Activated CD4-positive, alpha-beta T cell treated with anti-CD3 and anti-CD28 coated beads for 4 hours (primary cell): Measurements from ENCODE around the gene KRTAP9-8.
"Not testable (repeated sequence)": the region's sequence is repeated elsewhere in the genome, so short reads cannot be mapped to it uniquely, and the experiment has no call there.

ENCODE experiments used
- DNase-seq, 2 donors: peaks; one replicate each; pipeline ENCODE4 v3.0.0-alpha.2; 2020

KRTAP9-8 gene

DNA sequence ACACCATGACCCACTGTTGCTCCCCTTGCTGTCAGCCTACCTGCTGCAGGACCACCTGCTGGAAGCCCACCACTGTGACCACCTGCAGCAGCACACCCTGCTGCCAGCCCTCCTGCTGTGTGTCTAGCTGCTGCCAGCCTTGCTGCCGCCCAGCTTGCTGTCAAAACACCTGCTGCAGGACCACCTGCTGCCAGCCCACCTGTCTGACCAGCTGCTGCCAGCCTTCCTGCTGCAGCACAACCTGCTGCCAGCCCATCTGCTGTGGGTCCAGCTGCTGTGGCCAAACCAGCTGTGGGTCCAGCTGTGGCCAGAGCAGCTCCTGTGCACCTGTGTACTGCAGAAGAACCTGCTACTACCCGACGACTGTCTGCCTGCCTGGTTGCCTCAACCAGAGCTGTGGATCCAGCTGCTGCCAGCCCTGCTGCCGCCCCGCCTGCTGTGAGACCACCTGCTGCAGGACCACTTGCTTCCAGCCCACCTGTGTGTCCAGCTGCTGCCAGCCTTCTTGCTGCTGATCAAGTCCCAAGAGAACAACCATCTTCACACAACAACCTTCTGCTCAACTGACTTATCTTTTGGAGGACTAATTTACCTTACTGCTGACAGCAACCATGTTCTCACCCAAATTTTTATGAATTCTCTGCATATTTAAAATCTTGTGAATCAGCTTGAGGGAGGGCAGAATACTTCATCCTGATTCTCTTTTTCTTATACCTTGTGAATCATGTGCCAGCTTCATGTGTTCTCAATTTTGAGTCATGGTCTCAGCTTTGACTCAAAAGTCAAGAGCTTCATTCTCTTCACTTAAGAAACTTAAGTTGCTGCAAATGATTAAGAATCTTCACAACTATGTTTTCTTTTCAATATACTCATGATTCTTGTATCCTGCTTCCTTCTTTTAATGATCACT lies 17.8 kb downstream of the KRTAP9-8 start, which contains the start of gene KRTAP9-9:
Gene KRTAP9-9 (plus strand): TSS at position 4 of the 910 bp plus-strand sequence.
- DNase-seq = not testable (repeated sequence)

DNA sequence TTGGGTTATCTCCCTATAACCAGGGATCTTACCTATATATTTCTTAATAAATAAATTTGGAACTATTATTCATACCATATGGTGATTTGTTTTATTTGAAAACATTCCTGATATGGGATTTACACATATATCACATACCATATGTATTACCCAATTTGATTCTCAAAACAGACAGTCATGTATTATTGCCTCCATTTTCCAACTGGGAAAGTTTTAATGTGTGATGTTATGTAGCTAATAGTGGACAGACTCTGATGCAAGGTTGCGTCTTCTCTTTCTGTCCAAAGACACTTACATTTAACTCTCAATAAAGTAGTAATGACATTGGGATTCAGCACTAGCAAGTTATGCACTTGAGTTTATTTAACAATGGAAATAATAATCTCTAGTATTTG lies 18.5 kb downstream of the KRTAP9-8 start:
- DNase-seq = no peak

DNA sequence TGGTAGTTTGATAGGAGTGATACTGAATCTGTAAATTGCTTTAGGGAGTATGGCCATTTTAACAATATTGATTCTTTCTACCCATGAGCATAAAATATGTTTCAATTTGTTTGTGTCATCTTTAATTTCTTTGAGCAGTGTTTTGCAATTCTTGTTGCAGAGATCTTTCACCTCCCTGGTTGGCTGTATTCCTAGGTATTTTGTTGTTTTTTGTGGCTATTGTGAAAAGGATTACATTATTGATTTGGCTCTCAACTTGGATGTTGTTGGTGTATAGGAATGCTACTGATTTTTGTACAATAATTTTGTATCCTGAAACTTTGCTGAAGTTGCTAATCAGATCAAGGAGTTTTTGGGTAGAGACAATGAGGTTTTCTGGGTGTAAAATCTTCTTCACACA lies 20.6 kb downstream of the KRTAP9-8 start:
- no peak for DNase-seq

- DNase-seq = no peak
Measured at GRCh38 chr17:41263212-41263611, 25.4 kb downstream of the KRTAP9-8 start.

- no peak for DNase-seq
Measured at GRCh38 chr17:41264599-41264998, 26.8 kb downstream of the KRTAP9-8 start.

DNA sequence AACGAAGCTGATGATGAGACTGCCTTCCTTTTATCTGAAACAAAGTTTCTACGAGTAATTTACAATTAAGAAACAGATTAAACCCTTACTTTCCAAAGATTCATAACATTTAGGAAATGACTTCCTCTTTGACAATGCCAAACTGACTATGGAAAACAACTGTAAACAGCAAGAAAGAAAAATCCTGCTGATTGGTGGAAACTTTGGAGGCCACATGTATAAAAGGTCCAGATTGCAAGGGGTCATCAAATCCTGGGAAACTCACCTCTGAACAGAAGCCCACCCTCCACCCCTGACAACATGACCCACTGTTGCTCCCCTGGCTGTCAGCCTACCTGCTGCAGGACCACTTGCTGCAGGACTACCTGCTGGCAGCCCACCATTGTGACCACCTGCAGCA lies 27.3 kb downstream of the KRTAP9-8 start, which contains the start of gene KRTAP9-6:
Gene KRTAP9-6 (plus strand): TSS at position 301 of the 400 bp plus-strand sequence. CDS start 0 bp downstream, at position 301.
- DNase-seq = no peak

GRCh38 chr17:41267711-41268110 lies 29.9 kb downstream of the KRTAP9-8 start:
- no peak for DNase-seq

- not testable (repeated sequence) for DNase-seq
Measured at GRCh38 chr17:41271323-41271722, 33.5 kb downstream of the KRTAP9-8 start.

- DNase-seq = no peak
Measured at GRCh38 chr17:41271858-41272257, 34.1 kb downstream of the KRTAP9-8 start.

DNA sequence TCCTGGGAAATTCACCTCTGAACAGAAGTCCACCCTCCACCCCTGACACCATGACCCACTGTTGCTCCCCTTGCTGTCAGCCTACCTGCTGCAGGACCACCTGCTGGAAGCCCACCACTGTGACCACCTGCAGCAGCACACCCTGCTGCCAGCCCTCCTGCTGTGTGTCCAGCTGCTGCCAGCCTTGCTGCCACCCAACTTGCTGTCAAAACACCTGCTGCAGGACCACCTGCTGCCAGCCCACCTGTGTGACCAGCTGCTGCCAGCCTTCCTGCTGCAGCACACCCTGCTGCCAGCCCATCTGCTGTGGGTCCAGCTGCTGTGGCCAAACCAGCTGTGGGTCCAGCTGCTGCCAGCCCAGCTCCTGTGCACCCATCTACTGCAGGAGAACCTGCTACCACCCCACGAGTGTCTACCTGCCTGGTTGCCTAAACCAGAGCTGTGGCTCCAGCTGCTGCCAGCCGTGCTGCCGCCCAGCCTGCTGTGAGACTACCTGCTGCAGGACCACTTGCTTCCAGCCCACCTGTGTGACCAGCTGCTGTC lies 37.9 kb downstream of the KRTAP9-8 start, which contains the start of gene KRTAP9-7:
Gene KRTAP9-7 (plus strand): TSS at position 51 of the 543 bp plus-strand sequence. CDS start 0 bp downstream, at position 51.
- DNase-seq = not testable (repeated sequence)

DNA sequence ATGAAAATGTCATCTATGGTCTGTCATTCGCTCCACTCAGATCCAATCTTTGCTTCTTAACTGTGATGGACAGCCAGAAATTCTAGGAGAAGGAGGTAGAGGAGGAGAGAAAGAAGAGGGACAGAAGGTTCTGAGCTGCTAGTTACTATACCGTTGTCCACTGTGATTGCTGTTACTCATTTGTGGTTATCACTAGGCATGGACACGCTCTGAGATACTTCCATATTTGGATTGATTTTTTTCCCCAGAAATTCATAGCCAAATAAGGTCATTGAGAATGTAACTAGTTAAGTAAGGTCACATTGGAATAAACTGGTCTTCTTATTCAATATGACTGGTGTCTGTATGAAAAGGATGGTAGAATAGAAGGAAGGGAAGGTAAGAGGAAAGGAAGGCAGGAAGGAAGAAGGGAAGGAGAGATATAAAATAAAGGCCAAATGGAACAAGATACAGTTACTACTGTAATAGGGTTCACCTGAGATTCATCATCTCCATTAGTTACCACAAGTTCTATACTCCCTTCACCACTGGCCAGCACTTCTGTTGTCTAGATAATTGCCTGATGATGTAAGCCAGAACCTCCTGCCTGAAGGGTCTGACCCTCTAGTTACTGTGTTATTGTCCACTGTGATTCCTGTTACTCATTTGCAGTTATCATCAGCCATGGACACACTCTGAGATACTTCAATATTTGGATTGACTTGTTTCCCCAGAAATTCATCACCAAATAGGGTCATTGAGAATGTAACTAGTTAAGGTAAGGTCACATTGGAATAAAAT lies 40.6 kb downstream of the KRTAP9-8 start:
- DNase-seq = no peak

- no peak for DNase-seq
Measured at GRCh38 chr17:41284043-41284442, 46.2 kb downstream of the KRTAP9-8 start.

DNA sequence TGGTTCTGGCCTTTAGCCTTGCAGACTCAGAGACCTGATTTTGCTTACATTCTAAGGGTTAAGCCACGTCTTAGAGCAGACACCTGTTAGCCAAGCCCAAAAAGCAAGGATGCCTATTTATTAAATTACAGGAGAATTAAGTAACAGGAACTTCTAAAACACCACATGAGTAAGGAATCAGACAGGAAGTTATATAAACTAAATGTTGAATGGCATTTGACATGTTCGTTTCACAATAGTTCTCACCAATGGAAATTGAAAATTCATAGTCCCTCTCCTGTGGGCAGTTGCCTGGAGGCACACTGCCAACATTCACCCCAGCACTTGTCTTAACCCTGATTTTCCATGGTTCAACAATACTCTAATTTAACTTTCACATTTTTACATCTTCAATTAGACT lies 46.7 kb downstream of the KRTAP9-8 start:
- DNase-seq = no peak

DNA sequence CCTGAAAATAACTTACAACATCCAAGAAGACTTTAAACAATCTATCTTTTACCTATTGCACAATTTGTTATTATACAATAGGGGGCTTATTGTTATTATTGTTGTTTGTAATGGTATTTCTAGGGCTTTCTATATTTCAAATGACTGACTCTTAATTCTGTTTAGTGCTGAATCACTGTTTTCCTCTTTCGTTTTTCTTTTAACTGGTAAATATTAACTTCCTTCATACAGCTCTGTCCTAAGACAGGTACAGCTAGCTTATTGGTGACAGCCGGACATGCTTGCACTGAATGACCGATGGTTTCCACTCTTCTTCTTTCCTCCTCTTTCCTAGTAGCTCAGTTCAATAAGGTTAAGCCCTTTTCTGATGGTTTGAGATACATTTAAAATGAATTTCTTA lies 49.3 kb downstream of the KRTAP9-8 start:
- no peak for DNase-seq
